RWPE1 (cell line): Measurements from ENCODE around the gene RAMP3.

Experiments used
- CTCF ChIA-PET: fragments of 350-600 bp; sonication (Branson Sonifier 250); formaldehyde crosslinking; extraction: SDS; loops from one replicate; lab custom pipeline; 2021; lab: Yijun Ruan, JAX
- POLR2A ChIA-PET: fragments of 400-600 bp; formaldehyde crosslinking; extraction: SDS; loops from one replicate; lab custom pipeline; 2020; ENCODE audit warnings: antibody characterized with exemption; ENCODE audit not compliant: low non-redundant PET; lab: Yijun Ruan, JAX
- DNase-seq: peaks from one replicate; pipeline ENCODE4 v3.0.0; 2012; ENCODE audit warnings: low spot score
- H3K27ac ChIP-seq: fragments of 450-650 bp; 2 replicates; pipeline ENCODE4 v1.5.1; 2017
- CTCF ChIP-seq: fragments of 450-650 bp; conservative IDR thresholded peaks from 2 replicates; pipeline ENCODE4 v1.5.1; 2017; ENCODE audit warnings: low read depth, mild to moderate bottlenecking

Gene RAMP3

GRCh38 chr7:45147858-45148652, 9.5 kb upstream of the RAMP3 start:
- CTCF ChIA-PET = interaction anchor here (0.6 to 0.7 kb wide), 3 partner anchors 278 to 724 kb away, joined by 3 to 5 read pairs (median 4); partner anchors contain the start of gene NUDCD3

GRCh38 chr7:45148653-45148973, 9.0 kb upstream of the RAMP3 start:
- CTCF ChIA-PET = interaction anchor here (0.6 kb wide), 2 partner anchors 530 to 658 kb away, joined by 3 read pairs; partner anchors contain the start of gene NUDCD3
- DNase-seq = no peak
- POLR2A ChIA-PET = no interaction called here

More at GRCh38 chr7:45147858-45148652, 9.5 kb upstream of the RAMP3 start:
- H3K27ac ChIP-seq = no peak overlapping the region
- no peak for DNase-seq
- no peak for TF ChIP-seq CTCF
- POLR2A ChIA-PET = no interaction called here

GRCh38 chr7:45149606-45150005, 8.0 kb upstream of the RAMP3 start:
- no peak overlapping the region for H3K27ac ChIP-seq
- POLR2A ChIA-PET = no interaction called here
- CTCF ChIA-PET = no interaction called here
- no peak for TF ChIP-seq CTCF
- DNase-seq = no peak

More at GRCh38 chr7:45148653-45148973, 9.0 kb upstream of the RAMP3 start:
- TF ChIP-seq CTCF = no peak
- H3K27ac ChIP-seq = no peak overlapping the region

- ChIA-PET CTCF (no interaction called here), POLR2A (no interaction called here)
- no peak for TF ChIP-seq CTCF
- no peak for DNase-seq
- no peak overlapping the region for H3K27ac ChIP-seq
Measured at GRCh38 chr7:45150199-45150598, 7.4 kb upstream of the RAMP3 start.

- POLR2A ChIA-PET = no interaction called here
- CTCF ChIA-PET = interaction anchor here (0.6 to 2.7 kb wide), 2 partner anchors 33 to 109 kb away, joined by 3 to 12 read pairs; no protein-coding TSS in a partner anchor
- TF ChIP-seq CTCF = no peak
- no peak for DNase-seq
- H3K27ac ChIP-seq = no peak overlapping the region
Measured at GRCh38 chr7:45151131-45151684, 6.4 kb upstream of the RAMP3 start.

- DNase-seq = no peak
- ChIA-PET POLR2A (no interaction called here), CTCF (interaction anchor here (2.7 kb wide), 1 partner anchor 108 kb away, joined by 12 read pairs; no protein-coding TSS in a partner anchor)
- no peak overlapping the region for H3K27ac ChIP-seq
- TF ChIP-seq CTCF = no peak
Measured at GRCh38 chr7:45151967-45152366, 5.6 kb upstream of the RAMP3 start.
